MM.1S (cell line): ENCODE results near the gene E2F7.

Experiments used
- DNase-seq: peaks from one replicate; pipeline ENCODE4 v3.0.0-alpha.2; 2015
- H2AFZ ChIP-seq: fragments of 300-600 bp; sonication (generic); 2 replicates; pipeline ENCODE4 v1.6.0; 2016; ENCODE audit warnings: antibody characterized with exemption, low read length
- H3F3A ChIP-seq: fragments of 300-600 bp; sonication (generic); 2 replicates; pipeline ENCODE4 v1.6.1; 2016; ENCODE audit warnings: mild to moderate bottlenecking, antibody characterized with exemption, low read length, moderate library complexity, mixed read lengths; ENCODE audit not compliant: insufficient read depth
- H3K27ac ChIP-seq: fragments of 300-600 bp; sonication (generic); 2 replicates; pipeline ENCODE4 v1.5.1; 2016; ENCODE audit warnings: mild to moderate bottlenecking, low read length
- H3K27me3 ChIP-seq: fragments of 300-600 bp; sonication (generic); replicated peaks from 2 replicates; pipeline ENCODE4 v1.6.0; 2016; ENCODE audit warnings: low read length; ENCODE audit not compliant: insufficient read depth
- H3K36me3 ChIP-seq: fragments of 300-600 bp; sonication (generic); replicated peaks from 2 replicates; pipeline ENCODE4 v1.6.1; 2016; ENCODE audit warnings: mild to moderate bottlenecking, low read length, mixed read lengths; ENCODE audit not compliant: insufficient read depth
- H3K4me1 ChIP-seq: fragments of 300-600 bp; sonication (generic); 2 replicates; pipeline ENCODE4 v1.6.1; 2016; ENCODE audit warnings: low read length, mixed read lengths
- H3K4me2 ChIP-seq: fragments of 300-600 bp; sonication (generic); 2 replicates; pipeline ENCODE4 v1.6.0; 2016; ENCODE audit warnings: low read depth, low read length
- H3K4me3 ChIP-seq: fragments of 300-600 bp; sonication (generic); 2 replicates; pipeline ENCODE4 v1.5.1; 2016; ENCODE audit warnings: low read length, mixed read lengths
- H3K79me2 ChIP-seq: fragments of 300-600 bp; sonication (generic); 2 replicates; pipeline ENCODE4 v1.6.1; 2016; ENCODE audit warnings: mixed run types, low read length, mixed read lengths
- H3K9ac ChIP-seq: fragments of 300-600 bp; sonication (generic); 2 replicates; pipeline ENCODE4 v1.6.1; 2016; ENCODE audit warnings: low read length, mixed read lengths
- H3K9me2 ChIP-seq: fragments of 300-600 bp; sonication (generic); replicated peaks from 2 replicates; pipeline ENCODE4 v1.6.1; 2016; ENCODE audit warnings: mild to moderate bottlenecking, low read length, mixed read lengths; ENCODE audit not compliant: insufficient read depth
- H3K9me3 ChIP-seq: fragments of 300-600 bp; sonication (generic); replicated peaks from 2 replicates; pipeline ENCODE4 v1.6.1; 2016; ENCODE audit warnings: mild to moderate bottlenecking, low read length, mixed read lengths; ENCODE audit not compliant: insufficient read depth
- H4K20me1 ChIP-seq: fragments of 300-600 bp; sonication (generic); 2 replicates; pipeline ENCODE4 v1.6.1; 2016; ENCODE audit warnings: mild to moderate bottlenecking, low read length, moderate library complexity, mixed read lengths; ENCODE audit not compliant: insufficient read depth
- EZH2 ChIP-seq: fragments of 300-600 bp; sonication (generic); optimal IDR thresholded peaks from 2 replicates; pipeline ENCODE3; 2017; ENCODE audit warnings: low read depth, mild to moderate bottlenecking, antibody characterized with exemption, low read length, mixed read lengths
- EZH2phosphoT487 ChIP-seq: fragments of 300-600 bp; sonication (generic); IDR thresholded peaks from 2 replicates; pipeline ENCODE4 v1.6.1; 2018; ENCODE audit warnings: antibody characterized with exemption, low read length
- TF ChIP-seq, protein P1 (sequence below): fragments of 300-600 bp; sonication (generic); IDR thresholded peaks from 2 replicates; pipeline ENCODE4 v1.5.1; 2016; ENCODE audit warnings: antibody characterized with exemption, low read length, mixed read lengths

E2F7 gene

DNA sequence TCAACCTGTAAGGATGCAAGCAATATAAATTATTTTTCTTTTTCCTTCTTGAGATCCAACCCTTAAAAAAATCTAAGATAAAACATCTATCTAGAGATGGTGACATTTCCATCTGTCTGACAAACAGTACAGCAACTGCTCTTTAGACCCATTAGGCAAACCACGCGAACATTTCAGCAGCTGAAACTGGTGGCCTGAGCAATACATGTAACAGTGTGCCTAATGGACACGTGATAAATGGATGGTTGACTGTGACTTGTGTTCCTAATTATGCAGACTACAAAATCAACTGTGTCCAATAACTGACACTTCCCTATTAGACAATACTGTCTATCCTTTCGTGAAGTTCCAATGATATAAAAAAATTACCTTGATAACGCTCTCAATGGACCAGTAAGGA is 18.9 kb downstream of the E2F7 start:
- Histone ChIP-seq H3K9me2 (no peaks in the 10 kb centered on the region), H2AFZ (no peak overlapping the region), H4K20me1 (0 out of 2 replicates have a peak, but pooled peaks cover 3% of the 10 kb centered on the region), H3K27me3 (no peaks in the 10 kb centered on the region), H3K36me3 (peaks cover 43% of the 10 kb centered on the region), H3K4me3 (no peak overlapping the region), H3K9ac (no peak overlapping the region), H3F3A (no peaks in the 10 kb centered on the region; the same call in 1 of the 2 replicates), H3K79me2 (peaks cover 32% of the 10 kb centered on the region), H3K9me3 (no peaks in the 10 kb centered on the region), H3K4me2 (no peak overlapping the region), H3K4me1 (peaks cover 17% of the 10 kb centered on the region), H3K27ac (no peak overlapping the region)
- no peak for DNase-seq
- no peak for TF ChIP-seq EZH2
- TF ChIP-seq, protein P1, sequence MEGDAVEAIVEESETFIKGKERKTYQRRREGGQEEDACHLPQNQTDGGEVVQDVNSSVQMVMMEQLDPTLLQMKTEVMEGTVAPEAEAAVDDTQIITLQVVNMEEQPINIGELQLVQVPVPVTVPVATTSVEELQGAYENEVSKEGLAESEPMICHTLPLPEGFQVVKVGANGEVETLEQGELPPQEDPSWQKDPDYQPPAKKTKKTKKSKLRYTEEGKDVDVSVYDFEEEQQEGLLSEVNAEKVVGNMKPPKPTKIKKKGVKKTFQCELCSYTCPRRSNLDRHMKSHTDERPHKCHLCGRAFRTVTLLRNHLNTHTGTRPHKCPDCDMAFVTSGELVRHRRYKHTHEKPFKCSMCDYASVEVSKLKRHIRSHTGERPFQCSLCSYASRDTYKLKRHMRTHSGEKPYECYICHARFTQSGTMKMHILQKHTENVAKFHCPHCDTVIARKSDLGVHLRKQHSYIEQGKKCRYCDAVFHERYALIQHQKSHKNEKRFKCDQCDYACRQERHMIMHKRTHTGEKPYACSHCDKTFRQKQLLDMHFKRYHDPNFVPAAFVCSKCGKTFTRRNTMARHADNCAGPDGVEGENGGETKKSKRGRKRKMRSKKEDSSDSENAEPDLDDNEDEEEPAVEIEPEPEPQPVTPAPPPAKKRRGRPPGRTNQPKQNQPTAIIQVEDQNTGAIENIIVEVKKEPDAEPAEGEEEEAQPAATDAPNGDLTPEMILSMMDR, result no peak

DNA sequence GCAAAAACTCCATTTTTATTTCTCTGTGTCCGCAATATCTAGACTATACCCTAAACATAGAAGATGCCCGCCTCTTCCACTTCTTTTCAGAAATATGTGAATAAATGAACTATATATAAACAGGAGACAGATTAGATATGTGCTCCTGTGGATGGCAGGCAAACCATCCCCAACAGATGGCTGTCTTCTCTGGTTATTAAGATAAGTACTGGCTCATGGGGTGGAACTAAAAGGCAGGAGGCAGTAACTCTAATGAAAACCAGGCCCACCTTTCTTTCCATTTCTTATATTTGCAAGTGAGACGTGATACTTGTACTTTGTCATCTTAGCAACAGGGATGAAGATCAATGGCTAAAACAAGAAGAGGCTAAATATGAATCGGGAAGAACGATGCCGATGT is 20.2 kb downstream of the E2F7 start:
- TF ChIP-seq EZH2 (no peak), EZH2phosphoT487 (no peak)
- TF ChIP-seq, protein P1, result no peak
- H3K79me2 ChIP-seq, result peaks cover 23% of the 10 kb centered on the region
- no peak overlapping the region for H2AFZ ChIP-seq
- peaks cover 17% of the 10 kb centered on the region for H3K4me1 ChIP-seq
- no peaks in the 10 kb centered on the region for H3K27me3 ChIP-seq
- no peaks in the 10 kb centered on the region for H3K9me2 ChIP-seq
- no peaks in the 10 kb centered on the region for H3K9me3 ChIP-seq
- no peak overlapping the region for H3K4me3 ChIP-seq
- H3K4me2 ChIP-seq, result no peak overlapping the region
- no peak overlapping the region for H3K9ac ChIP-seq
- 0 out of 2 replicates have a peak, but pooled peaks cover 3% of the 10 kb centered on the region for H4K20me1 ChIP-seq
- peaks cover 43% of the 10 kb centered on the region for H3K36me3 ChIP-seq
- DNase-seq, result no peak
- H3F3A ChIP-seq, result no peaks in the 10 kb centered on the region; the same call in 1 of the 2 replicates
- H3K27ac ChIP-seq, result no peak overlapping the region

DNA sequence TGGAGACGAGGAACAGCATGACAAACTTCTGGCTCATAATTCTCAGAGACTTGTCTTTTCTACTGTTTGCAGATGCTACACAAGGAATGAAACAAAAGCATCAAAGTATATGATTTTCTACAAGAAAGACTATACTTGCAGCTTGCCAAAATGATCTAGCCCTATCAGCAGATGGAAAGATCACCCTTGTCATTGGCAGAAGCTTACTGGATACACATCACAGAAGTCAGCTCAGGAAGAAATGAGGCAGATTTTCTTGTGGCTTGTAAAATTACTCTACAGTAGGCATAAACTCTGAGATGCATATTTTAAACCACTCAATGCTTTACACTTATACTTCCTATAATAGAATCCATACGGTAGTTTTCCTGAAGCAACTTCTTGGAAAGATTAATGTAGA is 20.6 kb downstream of the E2F7 start:
- Histone ChIP-seq H3K9ac (no peak overlapping the region), H3K79me2 (peaks cover 28% of the 10 kb centered on the region), H3K27me3 (no peaks in the 10 kb centered on the region), H3F3A (no peaks in the 10 kb centered on the region; the same call in 1 of the 2 replicates), H2AFZ (no peak overlapping the region), H3K27ac (no peak overlapping the region), H4K20me1 (0 out of 2 replicates have a peak, but pooled peaks cover 3% of the 10 kb centered on the region), H3K4me2 (no peak overlapping the region), H3K4me1 (peaks cover 17% of the 10 kb centered on the region), H3K9me2 (no peaks in the 10 kb centered on the region), H3K4me3 (no peak overlapping the region), H3K36me3 (peaks cover 43% of the 10 kb centered on the region), H3K9me3 (no peaks in the 10 kb centered on the region)
- TF ChIP-seq EZH2phosphoT487, result no peak
- no peak for TF ChIP-seq EZH2
- TF ChIP-seq, protein P1, result no peak
- DNase-seq, result no peak
